HepG2 (cell line): ENCODE results near the gene PTGR1. TPM values are rescaled to one million over a fixed set of nuclear protein-coding genes. Genes with fewer than 3 reads are reported as not detected.
A peak's percentile ranks its signal among the peaks of the same experiment; 100 is the strongest.

Source experiments
- ATAC-seq: fragments of 200-7000 bp; cut with Tn5 transposase; 3 replicates; pipeline ENCODE4 v1.9.1; 2020; ENCODE audit warnings: mild to moderate bottlenecking, moderate library complexity
- BruUV-seq: library from RNA; stranded (reverse); fragments of 400-500 nt; replicated peaks from 2 replicates; lab custom pipeline; 2021; lab: Mats Ljungman, UMichigan
- CTCF ChIA-PET: fragments of 300-600 bp; formaldehyde crosslinking; extraction: SDS; loops from one replicate; lab custom pipeline; 2021; ENCODE audit warnings: low total read pairs, inconsistent platforms, low intra/inter-chr PET ratio; lab: Yijun Ruan, JAX
- POLR2A ChIA-PET: fragments of 350-600 bp; sonication (Branson Sonifier 250); formaldehyde crosslinking; loops from one replicate; lab custom pipeline; 2020; ENCODE audit warnings: antibody characterized with exemption, inconsistent platforms; lab: Yijun Ruan, JAX
- DNase-seq: peaks from one replicate; pipeline ENCODE4 v3.0.0-alpha.2; 2015; ENCODE audit warnings: low spot score
- FAIRE-seq: peaks from 3 replicates; lab custom pipeline; 2011; peaks lifted over from hg19 to GRCh38; lab: Jason Lieb, UNC
- H2AFZ ChIP-seq: one replicate; pipeline ENCODE4 v1.6.1; 2011; ENCODE audit warnings: low read length, inconsistent platforms
- H3K27ac ChIP-seq: fragments of 300-600 bp; 3 replicates; pipeline ENCODE4 v1.8.0; 2011; ENCODE audit warnings: mixed run types, mild to moderate bottlenecking, mixed read lengths, low read length, inconsistent platforms; ENCODE audit not compliant: insufficient read depth; ENCODE audit errors: extremely low read length
- H3K27me3 ChIP-seq, 2 experiments: fragments of 200-600 bp in 1 of 2; 2 replicates in 1 of 2; 3 replicates in 1 of 2; pipeline versions ENCODE4 v1.6.0 to v1.8.0; 2011; ENCODE audit warnings: low read length in 2 of 2, mild to moderate bottlenecking in 2 of 2, moderate library complexity in 2 of 2, inconsistent platforms in 1 of 2; ENCODE audit not compliant: insufficient read depth in 2 of 2, control insufficient read depth in 1 of 2
- H3K36me3 ChIP-seq, 2 experiments: fragments of 200-600 bp in 1 of 2; replicated peaks in 1 of 2; 2 replicates in 1 of 2; 3 replicates in 1 of 2; pipeline versions ENCODE4 v1.5.1 to v1.8.0; 2011; ENCODE audit warnings: low read length in 2 of 2, inconsistent platforms in 1 of 2; ENCODE audit not compliant: insufficient read depth in 2 of 2, control insufficient read depth in 1 of 2
- H3K4me1 ChIP-seq: 2 replicates; pipeline ENCODE4 v1.5.1; 2012; ENCODE audit warnings: low read length, inconsistent platforms; ENCODE audit not compliant: insufficient read depth
- H3K4me2 ChIP-seq: 2 replicates; pipeline ENCODE4 v1.6.0; 2011; ENCODE audit warnings: low read depth, low read length, inconsistent platforms
- H3K4me3 ChIP-seq, 3 experiments: fragments of 200-600 bp in 1 of 3; sonication (generic), shearing (Covaris generic) in 1 of 3; replicated peaks in 1 of 3; 2 replicates each; pipeline ENCODE4 v1.5.1; 2011 to 2016; ENCODE audit warnings: low read length in 3 of 3, inconsistent platforms in 2 of 3, low read depth in 2 of 3, mild to moderate bottlenecking in 2 of 3, control low read depth in 1 of 3, mixed read lengths in 1 of 3; ENCODE audit not compliant: insufficient read depth in 1 of 3
- H3K79me2 ChIP-seq: one replicate; pipeline ENCODE4 v1.6.1; 2011; ENCODE audit warnings: low read length, inconsistent platforms; ENCODE audit not compliant: insufficient read depth
- H3K9ac ChIP-seq: 2 replicates; pipeline ENCODE4 v1.6.0; 2011; ENCODE audit warnings: mild to moderate bottlenecking, low read depth, low read length, inconsistent platforms; ENCODE audit not compliant: insufficient read depth
- H3K9me3 ChIP-seq: 2 replicates; pipeline ENCODE4 v1.5.1; 2012; ENCODE audit warnings: mild to moderate bottlenecking, low read length
- H4K20me1 ChIP-seq: 2 replicates; pipeline ENCODE4 v1.6.0; 2011; ENCODE audit warnings: inconsistent platforms, mild to moderate bottlenecking, low read length, moderate library complexity; ENCODE audit not compliant: insufficient read depth
- ATRX ChIP-seq: sonication (generic); formaldehyde crosslinking; IDR thresholded peaks from 2 replicates; pipeline ENCODE4 v1.4.0; 2020; ENCODE audit warnings: missing genetic modification reagents, borderline replicate concordance
- FOXP1 ChIP-seq, 2 experiments: fragments of 450-650 bp in 1 of 2; IDR thresholded peaks; 2 replicates each; pipeline ENCODE4 v1.6.1; 2017 to 2018; ENCODE audit warnings: antibody characterized with exemption in 1 of 2
- HCFC1 ChIP-seq: fragments of 150-350 bp; IDR thresholded peaks from 2 replicates; pipeline ENCODE4 v1.6.1; 2014; ENCODE audit warnings: low read depth, low read length
- NR2F2 ChIP-seq: IDR thresholded peaks from 2 replicates; pipeline ENCODE4 v1.6.1; 2012; ENCODE audit warnings: low read depth, inconsistent platforms, borderline replicate concordance
- POLR2G ChIP-seq: fragments of 200-400 bp; formaldehyde crosslinking; IDR thresholded peaks from 2 replicates; pipeline ENCODE4 v1.6.1; 2018; ENCODE audit warnings: mild to moderate bottlenecking, low read depth, low read length, moderate library complexity
- SOX5 ChIP-seq: IDR thresholded peaks from 2 replicates; pipeline ENCODE4 v1.6.1; 2016; ENCODE audit warnings: borderline replicate concordance
- ZNF326 ChIP-seq: sonication (generic); formaldehyde crosslinking; IDR thresholded peaks from 2 replicates; pipeline ENCODE4 v1.4.0; 2020; ENCODE audit warnings: missing genetic modification reagents, borderline replicate concordance
- ZNF546 ChIP-seq: sonication (generic); formaldehyde crosslinking; conservative IDR thresholded peaks from 2 replicates; pipeline ENCODE4 v1.8.1; 2023; ENCODE audit warnings: mild to moderate bottlenecking, missing genetic modification reagents
- ZNF549 ChIP-seq: sonication (generic); formaldehyde crosslinking; IDR thresholded peaks from 2 replicates; pipeline ENCODE4 v1.5.0; 2020; ENCODE audit warnings: missing genetic modification reagents
- ZNF589 ChIP-seq: sonication (generic); formaldehyde crosslinking; conservative IDR thresholded peaks from 2 replicates; pipeline ENCODE4 v1.8.0; 2022; ENCODE audit warnings: mild to moderate bottlenecking, moderate library complexity, missing genetic modification reagents
- ZNF644 ChIP-seq: IDR thresholded peaks from 2 replicates; pipeline ENCODE4 v1.6.1; 2016; ENCODE audit warnings: low read depth
- ZNF747 ChIP-seq: sonication (generic); formaldehyde crosslinking; IDR thresholded peaks from 2 replicates; pipeline ENCODE4 v1.8.1; 2023; ENCODE audit warnings: missing genetic modification reagents, mild to moderate bottlenecking, borderline replicate concordance
- ZNF839 ChIP-seq: sonication (generic); formaldehyde crosslinking; IDR thresholded peaks from 2 replicates; pipeline ENCODE4 v1.4.0; 2020; ENCODE audit warnings: missing genetic modification reagents, mild to moderate bottlenecking, borderline replicate concordance
- ZNF841 ChIP-seq: sonication (generic); formaldehyde crosslinking; IDR thresholded peaks from 2 replicates; pipeline ENCODE4 v1.8.1; 2023; ENCODE audit warnings: missing genetic modification reagents, borderline replicate concordance
- WGBS: methylation state at CpG from one replicate; pipeline ENCODE4 v1.1.6; 2017; ENCODE audit warnings: low lambda C conversion rate; 5-methylcytosine and 5-hydroxymethylcytosine counted together
- in situ Hi-C: cut with HindIII; loops from 2 replicates; pipeline ENCODE4 v1.10.0; 2017; ENCODE audit warnings: low pct_unique_long_range_greater_than_20kb; ENCODE audit not compliant: extremely low pct_ligation_motif_present
- intact Hi-C: fragments of 100-400 bp; cut with micrococcal nuclease; formaldehyde crosslinking; loops from one replicate; pipeline ENCODE4 v1.10.0; 2022; ENCODE audit not compliant: unreplicated experiment
- polyA plus RNA-seq, 8 experiments: library from polyadenylated mRNA; depleted of rRNA in 3 of 8; stranded (reverse) in 7 of 8; unstranded in 1 of 8; fragments of >200 nt; fragmentation: Illumina TruSeq in 4 of 8; extraction: Trizol in 4 of 8; gene quantifications; 2 replicates each; pipeline versions ENCODE4 v1.2.1 to v1.2.3, GENCODE V29; 2011 to 2016; ENCODE audit warnings: low read depth in 4 of 8, missing spikeins in 1 of 8, mixed read lengths in 1 of 8; ENCODE audit not compliant: insufficient read depth in 1 of 8
- total RNA-seq, 5 experiments: library from RNA; depleted of rRNA; stranded (reverse); fragments of >200 nt; fragmentation: Illumina TruSeq; extraction: Trizol; gene quantifications; 2 replicates each; pipeline ENCODE4 v1.2.3, GENCODE V29; 2016; ENCODE audit warnings: low read depth in 1 of 5
- TF ChIP-seq, protein P1 (sequence below): IDR thresholded peaks from 2 replicates; pipeline ENCODE4 v1.6.1; 2016; ENCODE audit warnings: low read depth, control low read depth
- TF ChIP-seq, protein P2 (sequence below): sonication (generic); formaldehyde crosslinking; IDR thresholded peaks from 2 replicates; pipeline ENCODE4 v1.9.0; 2021; ENCODE audit warnings: missing genetic modification reagents, borderline replicate concordance

PTGR1 gene
- total and polyA plus RNA-seq, 2 of the 13 experiments (the other 11 are each of a cell fraction or from before 2014, with no cell fraction given), result 6.0 to 15.8 TPM

GRCh38 chr9:111586378-111586777 is 13.1 kb downstream of the PTGR1 start:
- Histone ChIP-seq H3K9ac (no peak overlapping the region), H4K20me1 (no peaks in the 10 kb centered on the region), H3K9me3 (no peaks in the 10 kb centered on the region), H2AFZ (no peak overlapping the region), H3K36me3 (no peaks in the 10 kb centered on the region), H3K4me3 (no peak overlapping the region), H3K27me3 (no peaks in the 10 kb centered on the region), H3K27ac (no peak overlapping the region), H3K79me2 (no peaks in the 10 kb centered on the region)
- intact Hi-C loops, result no loop called here
- ChIA-PET CTCF (no interaction called here), POLR2A (no interaction called here)
- WGBS, result 96% methylated on average over 5 of the region's 5 CpGs
- BruUV-seq, result no TSS peak
- no peak for FAIRE-seq
- no peak for ATAC-seq
- in situ Hi-C loops, result no loop called here
- TF ChIP-seq, protein P1, sequence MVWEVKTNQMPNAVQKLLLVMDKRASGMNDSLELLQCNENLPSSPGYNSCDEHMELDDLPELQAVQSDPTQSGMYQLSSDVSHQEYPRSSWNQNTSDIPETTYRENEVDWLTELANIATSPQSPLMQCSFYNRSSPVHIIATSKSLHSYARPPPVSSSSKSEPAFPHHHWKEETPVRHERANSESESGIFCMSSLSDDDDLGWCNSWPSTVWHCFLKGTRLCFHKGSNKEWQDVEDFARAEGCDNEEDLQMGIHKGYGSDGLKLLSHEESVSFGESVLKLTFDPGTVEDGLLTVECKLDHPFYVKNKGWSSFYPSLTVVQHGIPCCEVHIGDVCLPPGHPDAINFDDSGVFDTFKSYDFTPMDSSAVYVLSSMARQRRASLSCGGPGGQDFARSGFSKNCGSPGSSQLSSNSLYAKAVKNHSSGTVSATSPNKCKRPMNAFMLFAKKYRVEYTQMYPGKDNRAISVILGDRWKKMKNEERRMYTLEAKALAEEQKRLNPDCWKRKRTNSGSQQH (CRISPR knock-in tag), result no peak
- 0 out of 2 replicates have a peak, but pooled peaks have one; percentile 43 for TF ChIP-seq POLR2G
- TF ChIP-seq, all 625 proteins: peak for 1
- no peak overlapping the region for H3K4me2 ChIP-seq
- H3K4me1 ChIP-seq, result no peaks in the 10 kb centered on the region
- DNase-seq, result no peak

GRCh38 chr9:111582888-111583287 is 16.6 kb downstream of the PTGR1 start:
- H2AFZ ChIP-seq, result no peak overlapping the region
- FAIRE-seq (no peak), ATAC-seq (no peak), DNase-seq (no peak)
- H3K79me2 ChIP-seq, result no peaks in the 10 kb centered on the region
- H3K27me3 ChIP-seq, result no peaks in the 10 kb centered on the region
- WGBS, result 83% methylated on average over 3 of the region's 3 CpGs
- H3K27ac ChIP-seq, result no peak overlapping the region
- no peak overlapping the region for H3K9ac ChIP-seq
- in situ Hi-C loops (no loop called here), intact Hi-C loops (no loop called here)
- 0 out of 5 replicates have a peak, but pooled peaks cover 0 to 1% of the 10 kb centered on the region in 2 experiments for H3K36me3 ChIP-seq
- H4K20me1 ChIP-seq, result no peaks in the 10 kb centered on the region
- no peaks in the 10 kb centered on the region for H3K4me1 ChIP-seq
- POLR2A ChIA-PET, result no interaction called here
- H3K4me2 ChIP-seq, result no peak overlapping the region
- CTCF ChIA-PET, result no interaction called here
- H3K4me3 ChIP-seq, result no peak overlapping the region
- H3K9me3 ChIP-seq, result no peaks in the 10 kb centered on the region
- BruUV-seq, result no TSS peak
- TF ChIP-seq ZNF644 (CRISPR knock-in tag) (no peak), ZNF326 (CRISPR knock-in tag) (no peak), ZNF549 (CRISPR knock-in tag) (no peak), ZNF839 (CRISPR knock-in tag) (no peak), ATRX (CRISPR knock-in tag) (no peak), ZNF841 (no peak), NR2F2 (no peak), ZNF546 (CRISPR knock-in tag) (no peak), ZNF747 (CRISPR knock-in tag) (no peak), SOX5 (CRISPR knock-in tag) (no peak), HCFC1 (no peak), FOXP1 (IDR thresholded peaks at IDR 0.05) (no peak), FOXP1 (CRISPR knock-in tag; IDR thresholded peaks at IDR 0.05) (no peak), ZNF589 (CRISPR knock-in tag) (no peak)
- TF ChIP-seq, protein P2, sequence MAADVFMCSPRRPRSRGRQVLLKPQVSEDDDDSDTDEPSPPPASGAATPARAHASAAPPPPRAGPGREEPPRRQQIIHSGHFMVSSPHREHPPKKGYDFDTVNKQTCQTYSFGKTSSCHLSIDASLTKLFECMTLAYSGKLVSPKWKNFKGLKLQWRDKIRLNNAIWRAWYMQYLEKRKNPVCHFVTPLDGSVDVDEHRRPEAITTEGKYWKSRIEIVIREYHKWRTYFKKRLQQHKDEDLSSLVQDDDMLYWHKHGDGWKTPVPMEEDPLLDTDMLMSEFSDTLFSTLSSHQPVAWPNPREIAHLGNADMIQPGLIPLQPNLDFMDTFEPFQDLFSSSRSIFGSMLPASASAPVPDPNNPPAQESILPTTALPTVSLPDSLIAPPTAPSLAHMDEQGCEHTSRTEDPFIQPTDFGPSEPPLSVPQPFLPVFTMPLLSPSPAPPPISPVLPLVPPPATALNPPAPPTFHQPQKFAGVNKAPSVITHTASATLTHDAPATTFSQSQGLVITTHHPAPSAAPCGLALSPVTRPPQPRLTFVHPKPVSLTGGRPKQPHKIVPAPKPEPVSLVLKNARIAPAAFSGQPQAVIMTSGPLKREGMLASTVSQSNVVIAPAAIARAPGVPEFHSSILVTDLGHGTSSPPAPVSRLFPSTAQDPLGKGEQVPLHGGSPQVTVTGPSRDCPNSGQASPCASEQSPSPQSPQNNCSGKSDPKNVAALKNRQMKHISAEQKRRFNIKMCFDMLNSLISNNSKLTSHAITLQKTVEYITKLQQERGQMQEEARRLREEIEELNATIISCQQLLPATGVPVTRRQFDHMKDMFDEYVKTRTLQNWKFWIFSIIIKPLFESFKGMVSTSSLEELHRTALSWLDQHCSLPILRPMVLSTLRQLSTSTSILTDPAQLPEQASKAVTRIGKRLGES (CRISPR knock-in tag), result no peak
